AG04449 (cell line): ENCODE measurements around the gene MATCAP1.

ENCODE experiments used
- CTCF ChIA-PET: fragments of 350-600 bp; formaldehyde crosslinking; extraction: SDS; loops from one replicate; lab custom pipeline; 2021; ENCODE audit warnings: antibody characterized with exemption; lab: Yijun Ruan, JAX
- POLR2A ChIA-PET: fragments of 400-600, 350-600 bp; formaldehyde crosslinking; extraction: SDS; loops from one replicate; lab custom pipeline; 2020; ENCODE audit warnings: antibody characterized with exemption, inconsistent platforms; lab: Yijun Ruan, JAX
- DNase-seq: peaks from one replicate; pipeline ENCODE4 v3.0.0-alpha.2; 2010; ENCODE audit warnings: low read depth, low spot score
- H3K4me3 ChIP-seq: 2 replicates; pipeline ENCODE4 v1.5.1; 2011; ENCODE audit warnings: low read depth, mild to moderate bottlenecking, control low read depth, low read length
- TF ChIP-seq, protein P1 (sequence below): IDR thresholded peaks from one replicate; pipeline ENCODE4 v1.5.1; 2011; ENCODE audit warnings: mild to moderate bottlenecking, moderate library complexity, low read length, control low read depth, inconsistent platforms; ENCODE audit not compliant: insufficient read depth; ENCODE audit errors: missing control alignments

The MATCAP1 gene

DNA sequence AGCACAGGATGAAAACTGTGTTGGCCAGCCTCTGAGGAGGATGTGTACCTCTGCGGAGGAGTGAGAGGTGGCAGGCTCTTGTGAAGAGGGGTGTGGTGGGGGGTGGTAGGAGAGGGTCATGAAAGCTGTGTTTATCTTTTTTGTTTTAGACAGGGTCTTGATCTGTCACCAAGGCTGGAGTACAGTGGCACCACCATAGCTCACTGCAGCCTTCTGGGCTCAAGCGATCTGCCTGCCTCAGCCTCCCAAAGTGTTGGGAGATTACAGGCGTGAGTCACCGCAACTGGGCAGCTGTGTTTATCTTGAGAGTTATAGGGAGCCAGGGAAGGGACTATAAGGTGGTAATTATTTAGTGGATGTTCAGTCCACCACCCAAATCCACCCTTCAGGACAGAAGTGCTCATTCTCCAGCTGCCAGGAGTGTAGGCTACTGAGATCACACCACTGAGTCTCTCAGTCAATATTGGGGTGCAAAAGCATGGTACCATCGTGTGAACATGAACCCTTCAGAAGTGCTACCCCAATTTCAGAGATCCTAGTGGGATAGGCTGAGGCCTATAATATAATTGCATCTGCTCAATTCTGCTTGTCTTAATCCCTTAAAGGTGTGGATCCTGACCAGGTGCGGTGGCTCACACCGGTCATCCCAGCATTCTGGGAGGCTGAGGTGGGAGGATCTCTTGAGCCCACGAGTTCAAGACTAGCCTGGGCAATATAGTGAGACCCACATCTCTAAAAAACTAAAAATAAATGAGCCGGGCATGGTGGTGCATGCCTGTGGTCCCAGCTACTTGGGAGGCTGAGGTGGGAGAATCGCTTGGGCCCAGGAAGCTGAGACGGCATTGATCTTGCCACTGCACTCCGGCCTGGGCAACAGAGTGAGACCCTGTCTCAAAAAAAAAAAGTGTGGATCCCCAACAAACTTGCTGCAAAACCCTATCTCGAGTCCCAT, 7.0 kb upstream of the MATCAP1 start:
- ChIA-PET POLR2A (no interaction called here), CTCF (interaction anchor here (2.1 to 10.2 kb wide), 3 partner anchors 7 to 239 kb away, joined by 5 to 128 read pairs (median 90); no protein-coding TSS in a partner anchor)
- DNase-seq: no peak
- TF ChIP-seq, protein P1, sequence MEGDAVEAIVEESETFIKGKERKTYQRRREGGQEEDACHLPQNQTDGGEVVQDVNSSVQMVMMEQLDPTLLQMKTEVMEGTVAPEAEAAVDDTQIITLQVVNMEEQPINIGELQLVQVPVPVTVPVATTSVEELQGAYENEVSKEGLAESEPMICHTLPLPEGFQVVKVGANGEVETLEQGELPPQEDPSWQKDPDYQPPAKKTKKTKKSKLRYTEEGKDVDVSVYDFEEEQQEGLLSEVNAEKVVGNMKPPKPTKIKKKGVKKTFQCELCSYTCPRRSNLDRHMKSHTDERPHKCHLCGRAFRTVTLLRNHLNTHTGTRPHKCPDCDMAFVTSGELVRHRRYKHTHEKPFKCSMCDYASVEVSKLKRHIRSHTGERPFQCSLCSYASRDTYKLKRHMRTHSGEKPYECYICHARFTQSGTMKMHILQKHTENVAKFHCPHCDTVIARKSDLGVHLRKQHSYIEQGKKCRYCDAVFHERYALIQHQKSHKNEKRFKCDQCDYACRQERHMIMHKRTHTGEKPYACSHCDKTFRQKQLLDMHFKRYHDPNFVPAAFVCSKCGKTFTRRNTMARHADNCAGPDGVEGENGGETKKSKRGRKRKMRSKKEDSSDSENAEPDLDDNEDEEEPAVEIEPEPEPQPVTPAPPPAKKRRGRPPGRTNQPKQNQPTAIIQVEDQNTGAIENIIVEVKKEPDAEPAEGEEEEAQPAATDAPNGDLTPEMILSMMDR: no peak
- no peak overlapping the region for H3K4me3 ChIP-seq

DNA sequence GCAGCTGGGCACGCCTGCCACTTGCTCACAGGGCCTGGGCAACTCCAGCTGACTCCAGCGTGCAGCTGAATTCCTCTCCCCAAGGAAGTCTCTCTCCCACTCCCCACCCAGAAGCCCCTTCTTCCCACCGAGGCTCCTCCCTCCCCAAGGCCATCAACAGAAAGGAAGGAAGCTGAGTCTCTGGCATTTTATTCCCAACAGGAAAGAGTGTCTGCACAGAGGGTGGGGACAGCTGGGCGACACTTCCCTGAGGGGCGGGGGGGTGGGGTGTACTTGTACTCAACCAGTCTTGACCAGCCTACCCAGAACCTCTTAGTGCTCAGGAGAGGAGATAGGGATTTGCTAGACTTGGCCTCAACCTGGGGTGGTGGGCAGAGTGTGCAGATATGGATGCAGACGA, 6.3 kb upstream of the MATCAP1 start, which contains the start of gene EXOC3L1:
EXOC3L1 (minus strand) TSS at position 96 of the 400 bp plus-strand sequence. CDS start 460 bp downstream, outside the sequence.
- DNase-seq: no peak
- H3K4me3 ChIP-seq: no peak within 1 kb of the TSS
- TF ChIP-seq, protein P1: no peak
- ChIA-PET POLR2A (no interaction called here), CTCF (interaction anchor here (2.1 to 10.2 kb wide), 4 partner anchors 8 to 238 kb away, joined by 5 to 128 read pairs (median 52); no protein-coding TSS in a partner anchor)

GRCh38 chr16:67188798-67189197, 5.0 kb upstream of the MATCAP1 start:
- DNase-seq: no peak
- POLR2A ChIA-PET: no interaction called here
- CTCF ChIA-PET: interaction anchor here (0.8 to 10.2 kb wide), 10 partner anchors 9 to 237 kb away, joined by 3 to 128 read pairs (median 26); partner anchors contain the start of genes FBXL8, NOL3 and TRADD
- TF ChIP-seq, protein P1: no peak
- no peak overlapping the region for H3K4me3 ChIP-seq

GRCh38 chr16:67188323-67188722, 4.6 kb upstream of the MATCAP1 start:
- ChIA-PET POLR2A (no interaction called here), CTCF (interaction anchor here (1.2 to 10.2 kb wide), 10 partner anchors 10 to 237 kb away, joined by 3 to 128 read pairs (median 26); partner anchors contain the start of genes CES3, FBXL8, NOL3 and TRADD)
- DNase-seq: no peak
- TF ChIP-seq, protein P1: no peak
- H3K4me3 ChIP-seq: no peak overlapping the region

DNA sequence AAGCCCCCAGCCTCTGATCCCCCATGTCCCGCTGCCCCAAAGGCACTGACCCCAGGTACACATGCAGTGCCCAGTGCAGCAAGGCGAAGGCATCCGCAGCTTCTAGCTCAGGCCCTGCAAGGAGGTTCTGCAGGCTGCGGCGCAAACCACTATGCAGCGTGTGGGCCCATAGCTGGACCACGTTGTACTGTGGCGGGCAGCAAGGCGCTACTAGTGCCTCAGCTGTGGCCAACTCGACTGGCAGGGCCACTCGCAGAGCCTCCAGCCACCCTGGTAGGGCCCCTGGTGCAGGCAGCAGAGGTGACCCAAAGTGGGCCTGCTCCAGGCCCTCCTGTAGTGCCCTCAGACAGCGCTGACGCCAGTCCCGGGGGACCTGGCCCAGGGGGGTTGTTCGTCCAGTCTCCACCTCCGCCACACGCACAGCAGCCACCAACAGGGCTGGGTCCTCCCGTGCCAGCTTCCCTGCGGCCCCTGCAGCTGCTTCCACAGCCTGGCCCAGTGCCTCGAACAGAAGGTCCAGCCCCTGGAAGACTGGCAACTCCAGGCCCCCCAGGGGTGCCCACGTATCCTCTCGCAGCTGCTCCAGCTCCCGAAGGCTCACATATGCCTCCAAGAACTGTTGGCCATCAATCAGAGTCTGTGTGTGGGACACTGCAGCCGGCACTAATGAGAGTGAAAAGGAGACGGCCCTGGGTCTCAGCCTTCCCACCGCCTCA, 3.6 kb upstream of the MATCAP1 start:
- POLR2A ChIA-PET: no interaction called here
- CTCF ChIA-PET: interaction anchor here (0.9 to 10.2 kb wide), 8 partner anchors 11 to 236 kb away, joined by 4 to 128 read pairs (median 44); partner anchors contain the start of genes CES3, ELMO3, FBXL8 and NOL3
- DNase-seq: no peak
- no peak overlapping the region for H3K4me3 ChIP-seq
- TF ChIP-seq, protein P1: no peak
